H1 (cell line): ENCODE data around the gene FAM83F. TPM values are rescaled to one million over a fixed set of nuclear protein-coding genes. Genes with fewer than 3 reads are reported as not detected.

Experiments
- SP2 ChIP-seq: IDR thresholded peaks from 2 replicates; pipeline ENCODE4 v1.6.1; 2012; ENCODE audit warnings: mild to moderate bottlenecking, low read length, inconsistent platforms
- TBP ChIP-seq: IDR thresholded peaks from 2 replicates; pipeline ENCODE4 v1.6.1; 2011; ENCODE audit warnings: low read depth, low read length, improper control_type of control experiment
- polyA plus RNA-seq, 7 experiments: library from polyadenylated mRNA; depleted of rRNA in 3 of 7; stranded (reverse) in 5 of 7; unstranded in 2 of 7; fragments of >200 nt in 5 of 7; fragments of 200-250 nt in 2 of 7; gene quantifications; 1 replicate in 5 of 7; 2 replicates in 1 of 7; 4 replicates in 1 of 7; pipeline versions ENCODE4 v1.2.1 to v1.2.3, GENCODE V29; 2011 to 2013; ENCODE audit warnings: missing spikeins in 2 of 7, mixed read lengths in 2 of 7
- total RNA-seq: library from RNA; stranded (reverse); fragmentation: NEBNext Ultra II Directional; extraction: Animal tissue kit (Norgen Biotek cat#: 25700); gene quantifications from 2 replicates; pipeline ENCODE4 v1.2.1, GENCODE V29; 2021

The FAM83F gene
- total and polyA plus RNA-seq, 2 of the 8 experiments (the other 6 are each of a cell fraction or from before 2014, with no cell fraction given), result 8.6 to 18.9 TPM

GRCh38 chr22:39946503-39947219, 48.1 kb upstream of the FAM83F start (continued):
- no peak for TF ChIP-seq SP2
- no peak for TF ChIP-seq TBP
